ENCODE data around the gene SNTN.

The SNTN gene

GRCh38 chr3:63670544-63670943 lies 18.1 kb downstream of the SNTN start:
- no peak overlapping the region for H3K4me3 ChIP-seq (replicated peaks; ENCODE audit: low read depth, low read length)
- DNase-seq (ENCODE audit: low read depth) = no peak
- TF ChIP-seq CTCF (IDR thresholded peaks at IDR 0.05; ENCODE audit: low read length, missing control alignments) = no peak

GRCh38 chr3:63673111-63673510 lies 20.6 kb downstream of the SNTN start:
- DNase-seq (ENCODE audit: low read depth) = no peak
- H3K4me3 ChIP-seq (replicated peaks; ENCODE audit: low read depth, low read length) = no peak overlapping the region
- no peak for TF ChIP-seq CTCF (IDR thresholded peaks at IDR 0.05; ENCODE audit: low read length, missing control alignments)

GRCh38 chr3:63674586-63674985 lies 22.1 kb downstream of the SNTN start:
- DNase-seq (ENCODE audit: low read depth) = no peak
- TF ChIP-seq CTCF (IDR thresholded peaks at IDR 0.05; ENCODE audit: low read length, missing control alignments) = no peak

GRCh38 chr3:63679186-63679585 lies 26.7 kb downstream of the SNTN start:
- no peak for TF ChIP-seq CTCF (IDR thresholded peaks at IDR 0.05; ENCODE audit: low read length, missing control alignments)
- DNase-seq (ENCODE audit: low read depth) = no peak
- no peak overlapping the region for H3K4me3 ChIP-seq (replicated peaks; ENCODE audit: low read depth, low read length)

More at GRCh38 chr3:63674586-63674985, 22.1 kb downstream of the SNTN start:
- H3K4me3 ChIP-seq (replicated peaks; ENCODE audit: low read depth, low read length) = no peak overlapping the region

GRCh38 chr3:63684081-63684480 lies 31.6 kb downstream of the SNTN start:
- no peak for DNase-seq (ENCODE audit: low read depth)
- no peak overlapping the region for H3K4me3 ChIP-seq (replicated peaks; ENCODE audit: low read depth, low read length)
- no peak for TF ChIP-seq CTCF (IDR thresholded peaks at IDR 0.05; ENCODE audit: low read length, missing control alignments)

- no peak overlapping the region for H3K4me3 ChIP-seq (replicated peaks; ENCODE audit: low read depth, low read length)
- no peak for TF ChIP-seq CTCF (IDR thresholded peaks at IDR 0.05; ENCODE audit: low read length, missing control alignments)
- DNase-seq (ENCODE audit: low read depth) = no peak
Measured at GRCh38 chr3:63685340-63685739, 32.9 kb downstream of the SNTN start.

Measured in fibroblast of pulmonary artery (primary cell).